ENCODE results near the gene WBP4. TPM values are rescaled to one million over a fixed set of nuclear protein-coding genes. Genes with fewer than 3 reads are reported as not detected.
"Not testable (repeated sequence)": the region's sequence is repeated elsewhere in the genome, so short reads cannot be mapped to it uniquely, and the experiment has no call there.

Gene WBP4
- total and polyA plus RNA-seq, 9 of the 15 experiments (the other 6 are each of a cell fraction or from before 2014, with no cell fraction given), result 5.5 to 12.2 (median 7.9) TPM

DNA sequence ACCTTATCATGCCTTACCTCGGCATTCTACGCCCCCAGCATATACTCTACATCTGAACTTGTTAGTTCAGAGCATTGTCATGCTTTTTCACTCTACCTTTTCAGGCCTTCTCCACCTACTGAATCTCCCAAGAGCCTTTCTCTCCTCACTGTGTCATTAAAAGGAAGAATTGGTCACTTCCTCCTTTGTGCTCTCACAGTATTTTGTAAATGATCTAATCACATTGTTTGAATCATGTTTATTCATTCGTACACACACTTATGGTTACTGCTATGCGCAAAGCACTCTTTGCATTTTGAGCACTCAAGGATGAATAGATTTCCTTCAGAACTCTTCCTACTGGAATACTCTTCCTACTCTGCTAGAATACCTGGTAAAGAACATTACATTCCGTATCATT, 26.4 kb upstream of the WBP4 start:
- Histone ChIP-seq H3K27me3 (ENCODE audit: control insufficient read depth in 2 of 2, insufficient read depth in 2 of 2, low read length in 2 of 2) (no peaks in the 10 kb centered on the region), H4K20me1 (replicated peaks; ENCODE audit: control insufficient read depth, insufficient read depth, low read length) (no peaks in the 10 kb centered on the region), H3K4me1 (replicated peaks in 1 of 2; ENCODE audit: control insufficient read depth in 2 of 2, insufficient read depth in 2 of 2, low read length in 2 of 2) (peaks cover 0 to 7% of the 10 kb centered on the region in 2 experiments; a peak in 3 of 5 replicates), H3K79me2 (ENCODE audit: control insufficient read depth, insufficient read depth, low read length) (peaks cover 52% of the 10 kb centered on the region), H3K9me1 (ENCODE audit: control insufficient read depth, insufficient read depth, low read length) (no peaks in the 10 kb centered on the region), H3K36me3 (ENCODE audit: control insufficient read depth, insufficient read depth, low read length) (no peaks in the 10 kb centered on the region), H3K4me3 (no peak overlapping the region), H3K27ac (ENCODE audit: extremely low read depth, low read depth, low read length) (no peak overlapping the region), H3K9me3 (replicated peaks; ENCODE audit: control insufficient read depth, insufficient read depth, low read depth, low read length) (no peaks in the 10 kb centered on the region), H2AFZ (ENCODE audit: low read depth, low read length) (0 out of 2 replicates have a peak overlapping the region, but pooled peaks have one; percentile 9), H3K9ac (ENCODE audit: insufficient read depth in 1 of 2, low read depth in 2 of 2, low read length in 2 of 2) (no peak overlapping the region), H3K4me2 (ENCODE audit: insufficient read depth, low read length) (no peak overlapping the region)
- DNase-seq (ENCODE audit: extremely low read depth in 1 of 4, low spot score in 3 of 4) (no peak), ATAC-seq (peak; percentile 25; the same call in 1 of the 3 replicates), FAIRE-seq (no peak)
- CTCF ChIA-PET (ENCODE audit: low intra/inter-chr PET ratio), result no interaction called here
- intact Hi-C loops (cut with micrococcal nuclease) (no loop called here), in situ Hi-C loops (cut with MboI) (no loop called here)
- POLR2A ChIA-PET, result no interaction called here
- peak; percentile 29; the same call in 1 of the 2 replicates for TF ChIP-seq SPI1 (IDR thresholded peaks at IDR 0.05; ENCODE audit: borderline replicate concordance, low read depth, low read length)
- TF ChIP-seq, protein P1, sequence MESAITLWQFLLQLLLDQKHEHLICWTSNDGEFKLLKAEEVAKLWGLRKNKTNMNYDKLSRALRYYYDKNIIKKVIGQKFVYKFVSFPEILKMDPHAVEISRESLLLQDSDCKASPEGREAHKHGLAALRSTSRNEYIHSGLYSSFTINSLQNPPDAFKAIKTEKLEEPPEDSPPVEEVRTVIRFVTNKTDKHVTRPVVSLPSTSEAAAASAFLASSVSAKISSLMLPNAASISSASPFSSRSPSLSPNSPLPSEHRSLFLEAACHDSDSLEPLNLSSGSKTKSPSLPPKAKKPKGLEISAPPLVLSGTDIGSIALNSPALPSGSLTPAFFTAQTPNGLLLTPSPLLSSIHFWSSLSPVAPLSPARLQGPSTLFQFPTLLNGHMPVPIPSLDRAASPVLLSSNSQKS (CRISPR knock-in tag; IDR thresholded peaks at IDR 0.05), result no peak
- BruUV-seq (replicated peaks), result no TSS peak
- 69% methylated on average over 5 of the region's 5 CpGs for WGBS (ENCODE audit: insufficient coverage, low coverage, missing lambda C conversion rate)

DNA sequence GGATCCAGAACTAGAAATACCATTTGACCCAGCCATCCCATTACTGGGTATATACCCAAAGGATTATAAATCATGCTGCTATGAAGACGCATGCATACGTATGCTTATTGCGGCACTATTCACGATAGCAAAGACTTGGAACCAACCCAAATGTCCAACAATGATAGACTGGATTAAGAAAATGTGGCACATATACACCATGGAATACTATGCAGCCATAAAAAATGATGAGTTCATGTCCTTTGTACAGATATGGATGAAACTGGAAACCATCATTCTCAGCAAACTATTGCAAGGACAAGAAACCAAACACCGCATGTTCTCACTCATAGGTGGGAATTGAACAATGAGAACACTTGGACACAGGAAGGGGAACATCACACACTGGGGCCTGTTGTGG, 24.8 kb upstream of the WBP4 start:
- H3K4me2 ChIP-seq (ENCODE audit: insufficient read depth, low read length); H3K27me3 ChIP-seq (ENCODE audit: control insufficient read depth in 2 of 2, insufficient read depth in 2 of 2, low read length in 2 of 2); DNase-seq (ENCODE audit: extremely low read depth in 1 of 4, low spot score in 3 of 4); H3K4me3 ChIP-seq; intact Hi-C loops (cut with micrococcal nuclease); CTCF ChIA-PET (ENCODE audit: low intra/inter-chr PET ratio); POLR2A ChIA-PET; H3K9ac ChIP-seq (ENCODE audit: insufficient read depth in 1 of 2, low read depth in 2 of 2, low read length in 2 of 2); H3K27ac ChIP-seq (ENCODE audit: extremely low read depth, low read depth, low read length); H3K36me3 ChIP-seq (ENCODE audit: control insufficient read depth, insufficient read depth, low read length); H4K20me1 ChIP-seq (replicated peaks; ENCODE audit: control insufficient read depth, insufficient read depth, low read length); BruUV-seq (replicated peaks); H3K9me3 ChIP-seq (replicated peaks; ENCODE audit: control insufficient read depth, insufficient read depth, low read depth, low read length); H3K4me1 ChIP-seq (replicated peaks in 1 of 2; ENCODE audit: control insufficient read depth in 2 of 2, insufficient read depth in 2 of 2, low read length in 2 of 2); in situ Hi-C loops (cut with MboI); FAIRE-seq; H2AFZ ChIP-seq (ENCODE audit: low read depth, low read length); ATAC-seq; H3K9me1 ChIP-seq (ENCODE audit: control insufficient read depth, insufficient read depth, low read length): not testable (repeated sequence)
- H3K79me2 ChIP-seq (ENCODE audit: control insufficient read depth, insufficient read depth, low read length), result peaks cover 59% of the 10 kb centered on the region
- WGBS (ENCODE audit: insufficient coverage, low coverage, missing lambda C conversion rate), result 62% methylated on average over 4 of the region's 5 CpGs
- TF ChIP-seq KDM1A (IDR thresholded peaks at IDR 0.05) (0 out of 4 replicates have a peak, but pooled peaks of 1 of the 2 experiments have one; percentile 18), ZNF146 (CRISPR knock-in tag; IDR thresholded peaks at IDR 0.05; ENCODE audit: unreplicated experiment) (peak; percentile 54), BCOR (IDR thresholded peaks at IDR 0.05) (0 out of 2 replicates have a peak, but pooled peaks have one; percentile 20)

Measured in K562 (cell line).